Sigmoid colon (tissue), 7 donors: Measurements from ENCODE around the gene OR6A2. TPM values are rescaled to one million over a fixed set of nuclear protein-coding genes. Genes with fewer than 3 reads are reported as not detected.

Experiments used
- DNase-seq: peaks from one replicate; pipeline ENCODE4 v3.0.0-alpha.2; 2019
- H3K27ac ChIP-seq, 4 donors: fragments of 200-600 bp; sonication (generic); one replicate each; pipeline ENCODE4 v1.5.1; 2016 to 2019; ENCODE audit warnings: mild to moderate bottlenecking in 1 of 4
- H3K27me3 ChIP-seq, 3 donors: fragments of 200-600 bp; sonication (generic); one replicate each; pipeline ENCODE4 v1.5.1; 2019; ENCODE audit warnings: mild to moderate bottlenecking in 1 of 3
- H3K36me3 ChIP-seq, 4 donors: fragments of 200-600 bp; sonication (generic); one replicate each; pipeline ENCODE4 v1.5.1; 2016 to 2019
- H3K4me1 ChIP-seq, 4 donors: fragments of 200-600 bp; sonication (generic); one replicate each; pipeline ENCODE4 v1.5.1; 2017 to 2019
- H3K4me3 ChIP-seq, 4 donors: fragments of 200-600 bp; sonication (generic); one replicate each; pipeline ENCODE4 v1.5.1; 2017 to 2019; ENCODE audit warnings: mild to moderate bottlenecking in 2 of 4, moderate library complexity in 1 of 4
- H3K9me3 ChIP-seq, 4 donors: fragments of 200-600 bp in 3 of 4; sonication (generic) in 3 of 4; one replicate each; pipeline versions ENCODE4 v1.5.1 to v1.6.1; 2013 to 2019
- EP300 ChIP-seq, 4 donors: sonication (generic); formaldehyde crosslinking; IDR thresholded peaks; one replicate each; pipeline ENCODE4 v1.6.1; 2017; ENCODE audit warnings: antibody characterized with exemption in 4 of 4
- POLR2A ChIP-seq, 2 donors: fragments of 450-650 bp; IDR thresholded peaks; one replicate each; pipeline ENCODE4 v1.6.1; 2016; ENCODE audit warnings: antibody characterized with exemption in 2 of 2, mild to moderate bottlenecking in 2 of 2, moderate library complexity in 2 of 2
- POLR2AphosphoS5 ChIP-seq, 4 donors: sonication (generic); formaldehyde crosslinking; IDR thresholded peaks; one replicate each; pipeline ENCODE4 v1.6.1; 2017; ENCODE audit warnings: antibody characterized with exemption in 4 of 4
- WGBS, 2 donors: extraction: QIAGEN DNeasy Blood & Tissue Kit; methylation state at CpG; one replicate each; pipeline ENCODE4 v1.1.7; 2013; 5-methylcytosine and 5-hydroxymethylcytosine counted together
- intact Hi-C: fragments of 100-400 bp; cut with DNase I; formaldehyde crosslinking; loops from one replicate; pipeline ENCODE4 v1.15.1; 2023
- polyA plus RNA-seq, 3 donors: library from polyadenylated mRNA; stranded (reverse); fragments of 200-250 nt; gene quantifications; one replicate each; pipeline ENCODE4 v1.2.3, GENCODE V29; 2013
- total RNA-seq, 4 donors: library from RNA; depleted of rRNA; stranded (reverse); fragments of >200 nt; gene quantifications; one replicate each; pipeline ENCODE4 v1.1.0, GENCODE V29; 2016
- TF ChIP-seq, protein P1 (sequence below), 4 experiments: fragments of 450-650 bp in 3 of 4; fragments of 200-600 bp in 1 of 4; IDR thresholded peaks; one replicate each; pipeline ENCODE4 v1.5.1; 2016 to 2019; ENCODE audit warnings: antibody characterized with exemption in 4 of 4, mild to moderate bottlenecking in 3 of 4, moderate library complexity in 2 of 4
- donor health status: healthy with polysubstance abuse.
- donor health status: Bipolar disorder and iron deficiency.
- donor health status: healthy.

OR6A2 gene
- total and polyA plus RNA-seq, 7 donors = 0.06 to 0.28 (median 0.14) TPM; not detected in 4

DNA sequence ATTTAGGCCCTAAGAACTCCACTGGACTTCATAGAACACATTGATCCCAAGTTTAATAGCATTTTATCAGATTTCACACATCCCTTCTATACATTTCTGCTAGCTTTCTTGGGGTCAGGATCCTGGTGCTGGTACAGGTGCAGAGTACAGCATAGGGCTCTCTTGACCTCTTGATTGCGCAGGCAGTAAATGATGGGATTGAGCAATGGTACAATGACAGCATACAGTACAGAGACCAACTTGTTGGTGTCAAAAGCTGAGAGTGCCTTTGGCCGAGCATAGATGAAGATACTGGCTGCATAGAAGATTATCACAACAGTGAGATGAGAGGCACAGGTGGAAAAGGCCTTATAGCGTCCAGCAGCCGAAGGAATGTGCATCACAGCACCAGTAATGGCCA, 4.8 kb downstream of the OR6A2 start:
- Histone ChIP-seq H3K4me3 (no peak overlapping the region), H3K9me3 (no peaks in the 10 kb centered on the region), H3K36me3 (no peaks in the 10 kb centered on the region), H3K27ac (no peak overlapping the region), H3K4me1 (no peaks in the 10 kb centered on the region), H3K27me3 (no peaks in the 10 kb centered on the region)
- intact Hi-C loops = no loop called here
- TF ChIP-seq, protein P1, sequence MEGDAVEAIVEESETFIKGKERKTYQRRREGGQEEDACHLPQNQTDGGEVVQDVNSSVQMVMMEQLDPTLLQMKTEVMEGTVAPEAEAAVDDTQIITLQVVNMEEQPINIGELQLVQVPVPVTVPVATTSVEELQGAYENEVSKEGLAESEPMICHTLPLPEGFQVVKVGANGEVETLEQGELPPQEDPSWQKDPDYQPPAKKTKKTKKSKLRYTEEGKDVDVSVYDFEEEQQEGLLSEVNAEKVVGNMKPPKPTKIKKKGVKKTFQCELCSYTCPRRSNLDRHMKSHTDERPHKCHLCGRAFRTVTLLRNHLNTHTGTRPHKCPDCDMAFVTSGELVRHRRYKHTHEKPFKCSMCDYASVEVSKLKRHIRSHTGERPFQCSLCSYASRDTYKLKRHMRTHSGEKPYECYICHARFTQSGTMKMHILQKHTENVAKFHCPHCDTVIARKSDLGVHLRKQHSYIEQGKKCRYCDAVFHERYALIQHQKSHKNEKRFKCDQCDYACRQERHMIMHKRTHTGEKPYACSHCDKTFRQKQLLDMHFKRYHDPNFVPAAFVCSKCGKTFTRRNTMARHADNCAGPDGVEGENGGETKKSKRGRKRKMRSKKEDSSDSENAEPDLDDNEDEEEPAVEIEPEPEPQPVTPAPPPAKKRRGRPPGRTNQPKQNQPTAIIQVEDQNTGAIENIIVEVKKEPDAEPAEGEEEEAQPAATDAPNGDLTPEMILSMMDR (IDR thresholded peaks at IDR 0.05) = no peak
- TF ChIP-seq EP300 (IDR thresholded peaks at IDR 0.05) (no peak), POLR2A (IDR thresholded peaks at IDR 0.05) (no peak), POLR2AphosphoS5 (IDR thresholded peaks at IDR 0.05) (no peak)
- WGBS, 2 donors = 85 to 92% methylated on average over 4 of the region's 4 CpGs
- no peak for DNase-seq

DNA sequence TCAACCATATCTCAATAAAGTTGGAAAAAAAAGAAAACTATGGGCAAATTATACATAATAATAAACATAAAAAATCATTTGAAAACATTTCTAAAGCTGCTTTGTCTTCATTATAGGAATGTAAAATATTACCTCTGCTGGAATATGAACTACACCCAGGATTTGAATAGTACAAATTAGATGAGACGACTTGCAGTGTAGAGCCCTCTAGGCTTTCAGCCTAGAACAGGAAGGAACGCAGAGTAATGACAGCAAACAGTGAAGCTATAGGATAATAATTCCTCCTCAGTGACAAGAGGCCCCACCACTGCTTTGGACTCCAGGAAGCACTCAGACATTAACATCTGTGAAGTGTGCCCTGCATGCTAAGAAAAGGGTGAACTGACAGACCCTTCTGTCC, 8.9 kb downstream of the OR6A2 start:
- Histone ChIP-seq H3K27me3 (no peaks in the 10 kb centered on the region), H3K36me3 (no peaks in the 10 kb centered on the region), H3K4me1 (no peaks in the 10 kb centered on the region), H3K9me3 (no peaks in the 10 kb centered on the region), H3K4me3 (no peak overlapping the region), H3K27ac (no peak overlapping the region)
- intact Hi-C loops = no loop called here
- no peak for TF ChIP-seq POLR2A (IDR thresholded peaks at IDR 0.05)
- no peak for TF ChIP-seq EP300 (IDR thresholded peaks at IDR 0.05)
- TF ChIP-seq, protein P1 (IDR thresholded peaks at IDR 0.05) = no peak
- no peak for TF ChIP-seq POLR2AphosphoS5 (IDR thresholded peaks at IDR 0.05)
- no peak for DNase-seq
- WGBS, 2 donors = 74 to 75% methylated on average over 2 of the region's 2 CpGs

DNA sequence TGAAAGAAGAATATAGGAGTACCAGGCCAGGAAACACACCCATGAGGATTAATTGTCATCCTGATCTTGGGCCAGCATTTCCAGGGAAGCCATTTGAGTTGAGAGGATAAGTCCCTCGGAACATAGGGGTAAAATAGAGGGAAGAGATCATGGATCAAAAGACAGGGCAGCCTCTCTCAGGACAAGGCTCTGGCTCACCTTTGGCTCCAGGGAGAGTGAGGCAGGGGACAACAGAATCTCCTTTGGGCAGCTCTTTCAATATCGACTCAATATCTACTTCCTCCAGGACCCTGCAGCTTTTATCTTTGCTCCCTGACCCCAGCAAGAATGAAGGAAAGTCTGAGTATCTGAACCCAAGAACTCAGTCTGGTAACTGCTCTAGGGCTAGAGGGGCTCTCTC, 16.8 kb downstream of the OR6A2 start, which contains the start of gene OR2AG1:
Gene OR2AG1 (plus strand): TSS at position 301 of the 400 bp plus-strand sequence. CDS start 2,018 bp downstream, outside the sequence.
- H3K9me3 ChIP-seq = no peaks in the 10 kb centered on the region
- 82 to 86% methylated on average over 2 of the region's 2 CpGs for WGBS, 2 donors
- H3K27me3 ChIP-seq = no peaks in the 10 kb centered on the region
- TF ChIP-seq EP300 (IDR thresholded peaks at IDR 0.05) = no peak
- no peak for TF ChIP-seq POLR2AphosphoS5 (IDR thresholded peaks at IDR 0.05)
- TF ChIP-seq, protein P1 (IDR thresholded peaks at IDR 0.05) = no peak
- no peak for TF ChIP-seq POLR2A (IDR thresholded peaks at IDR 0.05)
- DNase-seq = no peak
- no peak within 1 kb of the TSS for H3K27ac ChIP-seq
- H3K36me3 ChIP-seq = no peaks in the 10 kb centered on the region
- H3K4me1 ChIP-seq = no peaks in the 10 kb centered on the region
- intact Hi-C loops = no loop called here
- no peak within 1 kb of the TSS for H3K4me3 ChIP-seq

DNA sequence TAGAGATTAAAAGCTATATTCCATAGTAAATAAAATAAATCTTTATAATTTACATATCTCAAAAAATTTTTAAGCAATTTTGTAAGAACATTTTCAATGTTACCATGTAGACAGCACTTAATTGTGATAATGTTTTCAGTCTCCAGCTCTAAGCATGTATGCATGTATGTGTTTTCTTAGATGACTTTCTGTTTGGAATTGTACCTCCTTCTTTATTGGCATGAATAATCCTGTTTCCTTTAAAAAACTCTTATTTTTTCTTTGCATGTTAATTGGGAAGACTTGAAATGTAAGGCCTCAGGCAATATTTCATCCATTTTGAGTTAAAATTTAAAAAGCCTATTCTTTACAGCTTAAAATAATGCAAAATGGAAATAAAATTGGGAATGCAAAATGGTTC, 18.7 kb downstream of the OR6A2 start:
- H3K4me3 ChIP-seq = no peak overlapping the region
- no peaks in the 10 kb centered on the region for H3K4me1 ChIP-seq
- H3K9me3 ChIP-seq = no peaks in the 10 kb centered on the region
- intact Hi-C loops = no loop called here
- no peak for DNase-seq
- H3K36me3 ChIP-seq = no peaks in the 10 kb centered on the region
- H3K27me3 ChIP-seq = no peaks in the 10 kb centered on the region
- no peak overlapping the region for H3K27ac ChIP-seq
- no peak for TF ChIP-seq POLR2A (IDR thresholded peaks at IDR 0.05)
- no peak for TF ChIP-seq EP300 (IDR thresholded peaks at IDR 0.05)
- no peak for TF ChIP-seq POLR2AphosphoS5 (IDR thresholded peaks at IDR 0.05)
- TF ChIP-seq, protein P1 (IDR thresholded peaks at IDR 0.05) = no peak

DNA sequence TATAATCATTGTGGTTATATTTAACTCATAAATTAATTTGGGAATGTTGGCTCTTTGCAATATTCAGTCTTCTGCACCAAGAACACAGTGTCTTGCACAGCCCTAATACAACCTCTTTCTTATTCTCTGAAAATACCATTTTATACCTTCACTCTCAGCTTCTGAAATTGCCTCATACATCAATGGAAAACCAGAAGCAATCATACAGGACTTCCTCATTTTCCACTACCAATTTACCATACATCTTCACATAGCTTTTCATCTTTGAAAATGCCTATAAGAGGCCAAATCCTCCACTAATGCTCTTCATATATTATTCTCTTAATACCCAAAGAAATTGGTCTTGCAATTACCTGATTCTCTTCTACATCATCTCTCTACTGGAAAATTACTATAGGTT, 21.0 kb downstream of the OR6A2 start:
- no peaks in the 10 kb centered on the region for H3K4me1 ChIP-seq
- TF ChIP-seq EP300 (IDR thresholded peaks at IDR 0.05) (no peak), POLR2AphosphoS5 (IDR thresholded peaks at IDR 0.05) (no peak), POLR2A (IDR thresholded peaks at IDR 0.05) (no peak)
- TF ChIP-seq, protein P1 (IDR thresholded peaks at IDR 0.05) = no peak
- H3K27ac ChIP-seq = no peak overlapping the region
- no peaks in the 10 kb centered on the region for H3K36me3 ChIP-seq
- H3K4me3 ChIP-seq = no peak overlapping the region
- DNase-seq = no peak
- intact Hi-C loops = no loop called here
- H3K9me3 ChIP-seq = no peaks in the 10 kb centered on the region
- H3K27me3 ChIP-seq = no peaks in the 10 kb centered on the region
